Measurements from ENCODE around the gene USP47.

DNA sequence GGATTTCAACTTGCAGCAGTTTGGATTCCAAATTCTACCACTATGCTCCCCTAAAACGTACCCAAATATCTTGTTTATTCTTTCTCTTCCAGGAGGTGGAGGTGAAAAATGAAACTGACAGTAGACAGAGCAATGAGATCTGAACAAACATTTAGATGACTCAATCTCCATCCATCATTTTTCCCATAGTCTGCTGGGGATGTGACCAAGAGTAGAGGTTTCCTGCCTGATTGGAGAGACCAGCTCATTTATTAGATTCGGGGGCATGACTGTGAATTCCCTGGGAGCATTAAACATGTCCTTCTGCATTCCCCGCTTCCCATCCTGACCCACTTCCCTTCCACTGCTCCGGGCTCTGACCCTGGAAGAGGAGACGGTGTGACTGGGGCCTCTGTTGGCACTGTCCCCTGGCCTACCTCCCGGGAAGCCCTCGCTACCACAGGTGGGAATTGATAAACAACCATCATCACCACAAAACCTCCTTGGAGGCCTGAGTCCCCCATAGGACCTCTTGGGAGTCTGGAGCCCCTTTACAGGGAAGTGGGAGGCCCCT, 146.4 kb downstream of the USP47 start:
- TF ChIP-seq, protein P1, sequence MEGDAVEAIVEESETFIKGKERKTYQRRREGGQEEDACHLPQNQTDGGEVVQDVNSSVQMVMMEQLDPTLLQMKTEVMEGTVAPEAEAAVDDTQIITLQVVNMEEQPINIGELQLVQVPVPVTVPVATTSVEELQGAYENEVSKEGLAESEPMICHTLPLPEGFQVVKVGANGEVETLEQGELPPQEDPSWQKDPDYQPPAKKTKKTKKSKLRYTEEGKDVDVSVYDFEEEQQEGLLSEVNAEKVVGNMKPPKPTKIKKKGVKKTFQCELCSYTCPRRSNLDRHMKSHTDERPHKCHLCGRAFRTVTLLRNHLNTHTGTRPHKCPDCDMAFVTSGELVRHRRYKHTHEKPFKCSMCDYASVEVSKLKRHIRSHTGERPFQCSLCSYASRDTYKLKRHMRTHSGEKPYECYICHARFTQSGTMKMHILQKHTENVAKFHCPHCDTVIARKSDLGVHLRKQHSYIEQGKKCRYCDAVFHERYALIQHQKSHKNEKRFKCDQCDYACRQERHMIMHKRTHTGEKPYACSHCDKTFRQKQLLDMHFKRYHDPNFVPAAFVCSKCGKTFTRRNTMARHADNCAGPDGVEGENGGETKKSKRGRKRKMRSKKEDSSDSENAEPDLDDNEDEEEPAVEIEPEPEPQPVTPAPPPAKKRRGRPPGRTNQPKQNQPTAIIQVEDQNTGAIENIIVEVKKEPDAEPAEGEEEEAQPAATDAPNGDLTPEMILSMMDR (IDR thresholded peaks at IDR 0.05; ENCODE audit: low read depth, low read length) = no peak
- TF ChIP-seq POLR2A (IDR thresholded peaks at IDR 0.05; ENCODE audit: extremely low read depth, insufficient read length) = no peak
- TF ChIP-seq, protein P2, sequence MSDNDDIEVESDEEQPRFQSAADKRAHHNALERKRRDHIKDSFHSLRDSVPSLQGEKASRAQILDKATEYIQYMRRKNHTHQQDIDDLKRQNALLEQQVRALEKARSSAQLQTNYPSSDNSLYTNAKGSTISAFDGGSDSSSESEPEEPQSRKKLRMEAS (IDR thresholded peaks at IDR 0.05; ENCODE audit: low read depth, low read length) = no peak
- TF ChIP-seq MYC (IDR thresholded peaks at IDR 0.05; ENCODE audit: low read depth, low read length) = no peak
